ENCODE results near the gene ATP6V0A4. TPM values are rescaled to one million over a fixed set of nuclear protein-coding genes. Genes with fewer than 3 reads are reported as not detected.

ATP6V0A4 gene
- total RNA-seq, 6 donors from 2014 or later: 0.49 to 1.9 (median 1.3) TPM; not detected in 2

GRCh38 chr7:138748666-138749065 lies 49.3 kb downstream of the ATP6V0A4 start:
- H3K4me3 ChIP-seq: no peak overlapping the region
- H3K36me3 ChIP-seq: no peaks in the 10 kb centered on the region
- DNase-seq (no peak), ATAC-seq (ENCODE audit: low FRiP score in 2 of 2) (no peak)
- peaks cover 0 to 4% (median 0%) of the 10 kb centered on the region in 4 donors for H3K4me1 ChIP-seq
- 84 to 89% methylated on average over 6 of the region's 6 CpGs for WGBS, 2 donors
- TF ChIP-seq EP300 (IDR thresholded peaks at IDR 0.05) (no peak), POLR2A (IDR thresholded peaks at IDR 0.05) (no peak), POLR2AphosphoS5 (IDR thresholded peaks at IDR 0.05) (no peak)
- TF ChIP-seq, protein P1, sequence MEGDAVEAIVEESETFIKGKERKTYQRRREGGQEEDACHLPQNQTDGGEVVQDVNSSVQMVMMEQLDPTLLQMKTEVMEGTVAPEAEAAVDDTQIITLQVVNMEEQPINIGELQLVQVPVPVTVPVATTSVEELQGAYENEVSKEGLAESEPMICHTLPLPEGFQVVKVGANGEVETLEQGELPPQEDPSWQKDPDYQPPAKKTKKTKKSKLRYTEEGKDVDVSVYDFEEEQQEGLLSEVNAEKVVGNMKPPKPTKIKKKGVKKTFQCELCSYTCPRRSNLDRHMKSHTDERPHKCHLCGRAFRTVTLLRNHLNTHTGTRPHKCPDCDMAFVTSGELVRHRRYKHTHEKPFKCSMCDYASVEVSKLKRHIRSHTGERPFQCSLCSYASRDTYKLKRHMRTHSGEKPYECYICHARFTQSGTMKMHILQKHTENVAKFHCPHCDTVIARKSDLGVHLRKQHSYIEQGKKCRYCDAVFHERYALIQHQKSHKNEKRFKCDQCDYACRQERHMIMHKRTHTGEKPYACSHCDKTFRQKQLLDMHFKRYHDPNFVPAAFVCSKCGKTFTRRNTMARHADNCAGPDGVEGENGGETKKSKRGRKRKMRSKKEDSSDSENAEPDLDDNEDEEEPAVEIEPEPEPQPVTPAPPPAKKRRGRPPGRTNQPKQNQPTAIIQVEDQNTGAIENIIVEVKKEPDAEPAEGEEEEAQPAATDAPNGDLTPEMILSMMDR (IDR thresholded peaks at IDR 0.05): no peak
- no peaks in the 10 kb centered on the region for H3K27me3 ChIP-seq
- H3K9me3 ChIP-seq: no peaks in the 10 kb centered on the region
- no peak overlapping the region for H3K27ac ChIP-seq

GRCh38 chr7:138746073-138746472 lies 51.9 kb downstream of the ATP6V0A4 start:
- Histone ChIP-seq H3K36me3 (no peaks in the 10 kb centered on the region), H3K27me3 (no peaks in the 10 kb centered on the region), H3K4me1 (no peaks in the 10 kb centered on the region), H3K9me3 (no peaks in the 10 kb centered on the region), H3K4me3 (no peak overlapping the region), H3K27ac (no peak overlapping the region)
- WGBS, 2 donors: 80 to 82% methylated on average over 4 of the region's 4 CpGs
- no peak for DNase-seq
- no peak for ATAC-seq (ENCODE audit: low FRiP score in 2 of 2)
- TF ChIP-seq POLR2A (IDR thresholded peaks at IDR 0.05) (no peak), POLR2AphosphoS5 (IDR thresholded peaks at IDR 0.05) (no peak), EP300 (IDR thresholded peaks at IDR 0.05) (no peak)
- TF ChIP-seq, protein P1 (IDR thresholded peaks at IDR 0.05): no peak

DNA sequence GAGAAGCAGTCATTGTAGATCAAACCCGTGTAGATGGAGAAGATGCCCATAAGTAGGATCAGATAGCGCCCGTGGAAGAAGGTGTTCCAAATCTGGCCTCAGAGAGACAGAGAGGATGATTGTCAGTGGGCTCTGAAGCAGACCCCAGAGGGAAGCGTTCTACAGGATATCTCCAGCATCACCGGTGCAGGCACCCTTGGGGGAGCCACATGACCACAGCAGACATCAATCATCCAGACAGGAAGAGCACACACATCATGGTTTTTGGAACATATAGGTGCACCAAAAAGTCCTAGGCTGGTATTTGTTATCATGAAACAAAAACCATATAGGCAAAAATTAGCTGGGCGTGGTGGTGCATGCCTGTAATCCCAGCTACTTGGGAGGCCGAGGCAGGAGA lies 52.8 kb downstream of the ATP6V0A4 start:
- Histone ChIP-seq H3K27me3 (no peaks in the 10 kb centered on the region), H3K9me3 (no peaks in the 10 kb centered on the region), H3K36me3 (no peaks in the 10 kb centered on the region), H3K4me3 (no peak overlapping the region), H3K27ac (no peak overlapping the region), H3K4me1 (no peaks in the 10 kb centered on the region)
- TF ChIP-seq POLR2AphosphoS5 (IDR thresholded peaks at IDR 0.05) (no peak), POLR2A (IDR thresholded peaks at IDR 0.05) (no peak), EP300 (IDR thresholded peaks at IDR 0.05) (no peak)
- TF ChIP-seq, protein P1 (IDR thresholded peaks at IDR 0.05): no peak
- ATAC-seq (ENCODE audit: low FRiP score in 2 of 2) (no peak), DNase-seq (no peak)
- WGBS, 2 donors: 91% methylated on average over 7 of the region's 7 CpGs

DNA sequence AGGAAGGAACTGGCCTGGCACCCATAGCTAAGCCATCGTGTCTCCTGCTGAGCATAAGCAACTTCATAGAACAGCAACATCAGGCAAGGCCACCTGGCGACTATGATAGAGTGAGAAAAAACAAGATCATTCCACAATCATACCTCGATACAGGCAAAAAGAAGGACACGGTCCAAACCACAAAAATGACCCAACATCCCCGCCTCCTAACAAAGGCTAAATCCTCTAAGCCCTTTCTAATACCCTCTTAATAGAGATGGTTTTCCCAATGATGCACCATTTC lies 56.6 kb downstream of the ATP6V0A4 start:
- no peaks in the 10 kb centered on the region for H3K4me1 ChIP-seq
- no peaks in the 10 kb centered on the region for H3K27me3 ChIP-seq
- DNase-seq (no peak), ATAC-seq (ENCODE audit: low FRiP score in 2 of 2) (no peak)
- no peaks in the 10 kb centered on the region for H3K9me3 ChIP-seq
- H3K4me3 ChIP-seq: no peak overlapping the region
- H3K27ac ChIP-seq: no peak overlapping the region
- 76 to 85% methylated on average over 5 of the region's 5 CpGs for WGBS, 2 donors
- TF ChIP-seq POLR2A (IDR thresholded peaks at IDR 0.05): no peak
- TF ChIP-seq POLR2AphosphoS5 (IDR thresholded peaks at IDR 0.05): no peak
- TF ChIP-seq, protein P1 (IDR thresholded peaks at IDR 0.05): no peak
- no peaks in the 10 kb centered on the region for H3K36me3 ChIP-seq

- TF ChIP-seq POLR2AphosphoS5 (IDR thresholded peaks at IDR 0.05): no peak
- TF ChIP-seq, protein P1 (IDR thresholded peaks at IDR 0.05): no peak
- TF ChIP-seq EP300 (IDR thresholded peaks at IDR 0.05): no peak
- no peak for TF ChIP-seq POLR2A (IDR thresholded peaks at IDR 0.05)
- H3K4me3 ChIP-seq: no peak overlapping the region
- 95 to 100% methylated on average over 1 of the region's 1 CpG for WGBS, 2 donors
Measured at GRCh38 chr7:138739859-138740258, 58.1 kb downstream of the ATP6V0A4 start.

More at GRCh38 chr7:138739859-138740258, 58.1 kb downstream of the ATP6V0A4 start:
- Histone ChIP-seq H3K27ac (no peak overlapping the region), H3K9me3 (no peaks in the 10 kb centered on the region), H3K27me3 (no peaks in the 10 kb centered on the region), H3K36me3 (no peaks in the 10 kb centered on the region), H3K4me1 (no peaks in the 10 kb centered on the region)
- DNase-seq (no peak), ATAC-seq (ENCODE audit: low FRiP score in 2 of 2) (no peak)

Measured in upper lobe of left lung (tissue), 6 donors.